B cell (primary cell): ENCODE results near the gene ZNF296. TPM values are rescaled to one million over a fixed set of nuclear protein-coding genes. Genes with fewer than 3 reads are reported as not detected.

Source experiments
- ATAC-seq: fragments of 200-7000 bp; cut with Tn5 transposase; one replicate; pipeline ENCODE4 v1.10.0; 2021; ENCODE audit warnings: low read depth, mild to moderate bottlenecking, moderate number of reproducible peaks, moderate library complexity
- CTCF ChIA-PET: fragments of 350-600 bp; sonication (Branson Sonifier 250); formaldehyde crosslinking; loops from one replicate; lab custom pipeline; 2021; ENCODE audit warnings: antibody characterized with exemption, inconsistent platforms; lab: Charles Lee
- POLR2A ChIA-PET: fragments of 350-600 bp; sonication (Branson Sonifier 250); formaldehyde crosslinking; loops from one replicate; lab custom pipeline; 2021; ENCODE audit warnings: antibody characterized with exemption; lab: Charles Lee
- DNase-seq: peaks from one replicate; pipeline ENCODE4 v3.0.0; 2013
- H2AFZ ChIP-seq: 2 replicates; pipeline ENCODE4 v1.6.1; 2012; ENCODE audit warnings: mild to moderate bottlenecking, low read depth, low read length; ENCODE audit not compliant: insufficient read depth, poor library complexity, severe bottlenecking
- H3K27ac ChIP-seq, 2 donors: 1 replicate in 1 of 2; 2 replicates in 1 of 2; pipeline ENCODE4 v1.5.1; 2012 to 2013; ENCODE audit warnings: low read length in 2 of 2, mild to moderate bottlenecking in 2 of 2, moderate library complexity in 1 of 2
- H3K27me3 ChIP-seq, 4 experiments: fragments of 200-600 bp in 1 of 4; sonication (generic) in 1 of 4; replicated peaks in 1 of 4; 1 replicate in 2 of 4; 2 replicates in 2 of 4; pipeline versions ENCODE4 v1.6.1 to v1.7.0; 2013 to 2016; ENCODE audit warnings: low read length in 3 of 4, mild to moderate bottlenecking in 2 of 4, mixed read lengths in 1 of 4, moderate library complexity in 1 of 4; ENCODE audit not compliant: insufficient read depth in 4 of 4, control insufficient read depth in 3 of 4; ENCODE audit errors: control extremely low read depth in 1 of 4
- H3K36me3 ChIP-seq, 2 experiments: replicated peaks in 1 of 2; 1 replicate in 1 of 2; 2 replicates in 1 of 2; pipeline versions ENCODE4 v1.6.1 to v1.7.1; 2013; ENCODE audit warnings: low read length in 1 of 2; ENCODE audit not compliant: insufficient read depth in 2 of 2, control insufficient read depth in 1 of 2; ENCODE audit errors: control extremely low read depth in 1 of 2, extremely low read depth in 1 of 2
- H3K4me1 ChIP-seq, 2 donors: fragments of 200-600 bp in 1 of 2; sonication (generic) in 1 of 2; 1 replicate in 1 of 2; 2 replicates in 1 of 2; pipeline versions ENCODE4 v1.5.1 to v1.6.1; 2013 to 2017; ENCODE audit warnings: low read length in 2 of 2; ENCODE audit not compliant: control insufficient read depth in 2 of 2, insufficient read depth in 2 of 2
- H3K4me2 ChIP-seq: replicated peaks from 2 replicates; pipeline ENCODE3; 2012; ENCODE audit warnings: mild to moderate bottlenecking, low read depth, low read length; ENCODE audit not compliant: poor library complexity, severe bottlenecking
- H3K4me3 ChIP-seq, 5 experiments: fragments of 200-600 bp in 1 of 5; sonication (generic) in 1 of 5; 1 replicate in 3 of 5; 2 replicates in 2 of 5; pipeline versions ENCODE4 v1.5.1 to v1.7.0; 2011 to 2016; ENCODE audit warnings: low read length in 4 of 5, mild to moderate bottlenecking in 4 of 5, low read depth in 2 of 5, control low read depth in 1 of 5, moderate library complexity in 1 of 5; ENCODE audit not compliant: insufficient read depth in 1 of 5; ENCODE audit errors: control extremely low read depth in 1 of 5, extremely low read depth in 1 of 5
- H3K79me2 ChIP-seq: fragments of 200-600 bp; sonication (generic); one replicate; pipeline ENCODE4 v1.6.0; 2016; ENCODE audit warnings: low read length; ENCODE audit not compliant: control insufficient read depth, insufficient read depth
- H3K9ac ChIP-seq: fragments of 200-600 bp; sonication (generic); 2 replicates; pipeline ENCODE4 v1.6.1; 2017; ENCODE audit warnings: mild to moderate bottlenecking, low read length, moderate library complexity
- H3K9me3 ChIP-seq, 3 donors: one replicate each; pipeline versions ENCODE4 v1.6.1 to v1.7.1; 2013; ENCODE audit warnings: low read length in 2 of 3; ENCODE audit not compliant: control insufficient read depth in 2 of 3, insufficient read depth in 1 of 3; ENCODE audit errors: control extremely low read depth in 1 of 3
- H4K20me1 ChIP-seq: 2 replicates; pipeline ENCODE4 v1.6.0; 2012; ENCODE audit warnings: mild to moderate bottlenecking, low read length; ENCODE audit not compliant: insufficient read depth, control insufficient read depth, poor library complexity, severe bottlenecking
- H3K27ac Mint-ChIP-seq: one replicate; pipeline ENCODE4 v1.8.0; 2021; ENCODE audit warnings: mixed read lengths
- H3K27me3 Mint-ChIP-seq: one replicate; pipeline ENCODE4 v1.8.0; 2021; ENCODE audit warnings: mixed read lengths
- H3K4me1 Mint-ChIP-seq: one replicate; pipeline ENCODE4 v1.8.0; 2021; ENCODE audit warnings: mixed read lengths
- H3K4me3 Mint-ChIP-seq: one replicate; pipeline ENCODE4 v1.8.0; 2021; ENCODE audit warnings: mixed read lengths
- H3K9me3 Mint-ChIP-seq: one replicate; pipeline ENCODE4 v1.8.0; 2022; ENCODE audit warnings: mixed read lengths; ENCODE audit not compliant: insufficient read depth
- EZH2 ChIP-seq: IDR thresholded peaks from 2 replicates; pipeline ENCODE4 v1.6.1; 2012; ENCODE audit warnings: borderline replicate concordance, low read depth, mild to moderate bottlenecking, moderate library complexity, low read length; ENCODE audit not compliant: insufficient read depth, poor library complexity, severe bottlenecking
- WGBS: methylation state at CpG from one replicate; pipeline ENCODE4 v1.1.5; 2013; ENCODE audit warnings: missing lambda C conversion rate; ENCODE audit not compliant: insufficient coverage; 5-methylcytosine and 5-hydroxymethylcytosine counted together
- intact Hi-C: fragments of 100-400 bp; cut with micrococcal nuclease; formaldehyde crosslinking; loops from one replicate; pipeline ENCODE4 v1.10.0; 2022
- polyA plus RNA-seq: library from polyadenylated mRNA; depleted of rRNA; stranded (reverse); fragments of >200 nt; gene quantifications from 2 replicates; pipeline ENCODE4 v1.2.3, GENCODE V29; 2012
- total RNA-seq, 2 donors: library from RNA; stranded (reverse); fragments of 120-200 nt in 1 of 2; gene quantifications; 1 replicate in 1 of 2; 2 replicates in 1 of 2; pipeline versions ENCODE4 v1.2.3 to v1.2.4, GENCODE V29; 2013 to 2022
- TF ChIP-seq, protein P1 (sequence below): fragments of 200-600 bp; IDR thresholded peaks from one replicate; pipeline ENCODE4 v1.8.0; 2022; ENCODE audit warnings: antibody characterized with exemption, mild to moderate bottlenecking

Gene ZNF296
- total and polyA plus RNA-seq, 2 donors (not counting 1 experiment from before 2014, with no cell fraction given): 21.9 to 30.2 TPM

DNA sequence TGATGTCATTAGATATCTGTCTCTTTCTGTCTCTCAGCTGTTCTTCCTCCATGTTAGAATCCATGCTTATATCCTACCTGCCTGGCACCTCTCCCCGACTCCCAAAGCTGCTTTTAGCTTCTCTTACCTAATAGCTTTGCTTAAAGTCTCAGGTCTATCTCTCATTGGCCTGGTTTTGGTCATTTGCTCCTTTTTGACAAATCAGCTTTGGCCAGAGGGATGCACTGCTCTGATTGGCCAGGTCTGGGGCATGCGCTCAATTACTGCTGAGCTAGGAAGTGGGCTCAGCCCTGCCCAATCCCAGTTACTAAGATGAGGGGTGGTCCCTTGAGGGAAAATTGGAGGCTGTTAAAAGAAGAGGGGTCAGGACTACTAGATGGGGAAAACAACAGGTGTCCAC lies 48.9 kb downstream of the ZNF296 start:
- Mint-ChIP-seq H3K4me1 (peaks cover 2% of the 10 kb centered on the region), H3K4me3 (no peak overlapping the region), H3K27ac (no peak overlapping the region), H3K9me3 (no peaks in the 10 kb centered on the region), H3K27me3 (no peaks in the 10 kb centered on the region)
- no peak overlapping the region for H3K27ac ChIP-seq
- no peak overlapping the region for H3K4me3 ChIP-seq
- no peaks in the 10 kb centered on the region for H3K4me1 ChIP-seq
- POLR2A ChIA-PET: no interaction called here
- no peaks in the 10 kb centered on the region for H3K9me3 ChIP-seq
- no peak overlapping the region for H2AFZ ChIP-seq
- intact Hi-C loops: no loop called here
- H3K27me3 ChIP-seq: no peaks in the 10 kb centered on the region
- TF ChIP-seq, protein P1, sequence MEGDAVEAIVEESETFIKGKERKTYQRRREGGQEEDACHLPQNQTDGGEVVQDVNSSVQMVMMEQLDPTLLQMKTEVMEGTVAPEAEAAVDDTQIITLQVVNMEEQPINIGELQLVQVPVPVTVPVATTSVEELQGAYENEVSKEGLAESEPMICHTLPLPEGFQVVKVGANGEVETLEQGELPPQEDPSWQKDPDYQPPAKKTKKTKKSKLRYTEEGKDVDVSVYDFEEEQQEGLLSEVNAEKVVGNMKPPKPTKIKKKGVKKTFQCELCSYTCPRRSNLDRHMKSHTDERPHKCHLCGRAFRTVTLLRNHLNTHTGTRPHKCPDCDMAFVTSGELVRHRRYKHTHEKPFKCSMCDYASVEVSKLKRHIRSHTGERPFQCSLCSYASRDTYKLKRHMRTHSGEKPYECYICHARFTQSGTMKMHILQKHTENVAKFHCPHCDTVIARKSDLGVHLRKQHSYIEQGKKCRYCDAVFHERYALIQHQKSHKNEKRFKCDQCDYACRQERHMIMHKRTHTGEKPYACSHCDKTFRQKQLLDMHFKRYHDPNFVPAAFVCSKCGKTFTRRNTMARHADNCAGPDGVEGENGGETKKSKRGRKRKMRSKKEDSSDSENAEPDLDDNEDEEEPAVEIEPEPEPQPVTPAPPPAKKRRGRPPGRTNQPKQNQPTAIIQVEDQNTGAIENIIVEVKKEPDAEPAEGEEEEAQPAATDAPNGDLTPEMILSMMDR: no peak
- no peak for TF ChIP-seq EZH2
- WGBS: 100% methylated on average over 2 of the region's 2 CpGs
- no peaks in the 10 kb centered on the region for H4K20me1 ChIP-seq
- no peak overlapping the region for H3K4me2 ChIP-seq
- CTCF ChIA-PET: interaction anchor here (1.0 to 4.0 kb wide), 4 partner anchors 8 to 39 kb away, joined by 4 to 14 read pairs (median 5); no protein-coding TSS in a partner anchor
- no peak overlapping the region for H3K9ac ChIP-seq
- peaks cover 11 to 60% of the 10 kb centered on the region in 2 experiments for H3K36me3 ChIP-seq
- DNase-seq (no peak), ATAC-seq (no peak)
- H3K79me2 ChIP-seq: peaks cover 31% of the 10 kb centered on the region

DNA sequence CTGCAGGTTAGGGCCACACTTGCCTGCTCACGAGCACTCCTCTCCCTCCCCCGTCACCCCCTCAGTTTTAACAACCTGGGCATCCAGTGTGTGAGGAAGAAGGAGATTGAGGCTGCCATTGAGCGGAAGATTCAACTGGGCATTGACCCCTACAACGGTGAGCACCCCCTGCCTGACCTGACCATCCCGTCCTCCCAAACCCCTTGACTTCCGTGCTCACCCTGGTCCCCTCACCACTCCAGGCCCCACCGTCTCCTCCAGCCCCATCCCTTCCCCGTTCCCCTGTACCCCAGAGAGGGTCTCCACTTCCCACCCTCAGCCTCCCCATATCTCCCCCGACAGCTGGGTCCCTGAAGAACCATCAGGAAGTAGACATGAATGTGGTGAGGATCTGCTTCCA lies 51.0 kb downstream of the ZNF296 start:
- Histone ChIP-seq H3K27ac (no peak overlapping the region), H2AFZ (no peak overlapping the region), H3K4me3 (no peak overlapping the region), H3K27me3 (no peaks in the 10 kb centered on the region), H3K79me2 (peaks cover 41% of the 10 kb centered on the region), H3K9me3 (no peaks in the 10 kb centered on the region), H4K20me1 (no peaks in the 10 kb centered on the region), H3K36me3 (peaks cover 8 to 54% of the 10 kb centered on the region in 2 experiments), H3K4me2 (no peak overlapping the region), H3K9ac (no peak overlapping the region), H3K4me1 (no peaks in the 10 kb centered on the region)
- no peak overlapping the region for H3K4me3 Mint-ChIP-seq
- no peaks in the 10 kb centered on the region for H3K27me3 Mint-ChIP-seq
- no peak for DNase-seq
- H3K9me3 Mint-ChIP-seq: no peaks in the 10 kb centered on the region
- peaks cover 2% of the 10 kb centered on the region for H3K4me1 Mint-ChIP-seq
- WGBS: 95% methylated on average over 4 of the region's 9 CpGs
- intact Hi-C loops: no loop called here
- ChIA-PET CTCF (interaction anchor here (2.0 kb wide), 1 partner anchor 36 kb away, joined by 4 read pairs; no protein-coding TSS in a partner anchor), POLR2A (no interaction called here)
- TF ChIP-seq EZH2: no peak
- TF ChIP-seq, protein P1: no peak
- ATAC-seq: no peak
- no peak overlapping the region for H3K27ac Mint-ChIP-seq
